Sigmoid colon (tissue), 7 donors: ENCODE measurements around the gene IRGQ. TPM values are rescaled to one million over a fixed set of nuclear protein-coding genes. Genes with fewer than 3 reads are reported as not detected.

Source experiments
- DNase-seq: peaks from one replicate; pipeline ENCODE4 v3.0.0-alpha.2; 2019
- H3K27ac ChIP-seq, 4 donors: fragments of 200-600 bp; sonication (generic); one replicate each; pipeline ENCODE4 v1.5.1; 2016 to 2019; ENCODE audit warnings: mild to moderate bottlenecking in 1 of 4
- H3K27me3 ChIP-seq, 3 donors: fragments of 200-600 bp; sonication (generic); one replicate each; pipeline ENCODE4 v1.5.1; 2019; ENCODE audit warnings: mild to moderate bottlenecking in 1 of 3
- H3K36me3 ChIP-seq, 4 donors: fragments of 200-600 bp; sonication (generic); one replicate each; pipeline ENCODE4 v1.5.1; 2016 to 2019
- H3K4me1 ChIP-seq, 4 donors: fragments of 200-600 bp; sonication (generic); one replicate each; pipeline ENCODE4 v1.5.1; 2017 to 2019
- H3K4me3 ChIP-seq, 4 donors: fragments of 200-600 bp; sonication (generic); one replicate each; pipeline ENCODE4 v1.5.1; 2017 to 2019; ENCODE audit warnings: mild to moderate bottlenecking in 2 of 4, moderate library complexity in 1 of 4
- H3K9me3 ChIP-seq, 4 donors: fragments of 200-600 bp in 3 of 4; sonication (generic) in 3 of 4; one replicate each; pipeline versions ENCODE4 v1.5.1 to v1.6.1; 2013 to 2019
- EP300 ChIP-seq, 4 donors: sonication (generic); formaldehyde crosslinking; IDR thresholded peaks; one replicate each; pipeline ENCODE4 v1.6.1; 2017; ENCODE audit warnings: antibody characterized with exemption in 4 of 4
- POLR2A ChIP-seq, 2 donors: fragments of 450-650 bp; IDR thresholded peaks; one replicate each; pipeline ENCODE4 v1.6.1; 2016; ENCODE audit warnings: antibody characterized with exemption in 2 of 2, mild to moderate bottlenecking in 2 of 2, moderate library complexity in 2 of 2
- POLR2AphosphoS5 ChIP-seq, 4 donors: sonication (generic); formaldehyde crosslinking; IDR thresholded peaks; one replicate each; pipeline ENCODE4 v1.6.1; 2017; ENCODE audit warnings: antibody characterized with exemption in 4 of 4
- WGBS, 2 donors: extraction: QIAGEN DNeasy Blood & Tissue Kit; methylation state at CpG; one replicate each; pipeline ENCODE4 v1.1.7; 2013; 5-methylcytosine and 5-hydroxymethylcytosine counted together
- intact Hi-C: fragments of 100-400 bp; cut with DNase I; formaldehyde crosslinking; loops from one replicate; pipeline ENCODE4 v1.15.1; 2023
- polyA plus RNA-seq, 3 donors: library from polyadenylated mRNA; stranded (reverse); fragments of 200-250 nt; gene quantifications; one replicate each; pipeline ENCODE4 v1.2.3, GENCODE V29; 2013
- total RNA-seq, 4 donors: library from RNA; depleted of rRNA; stranded (reverse); fragments of >200 nt; gene quantifications; one replicate each; pipeline ENCODE4 v1.1.0, GENCODE V29; 2016
- TF ChIP-seq, protein P1 (sequence below), 4 experiments: fragments of 450-650 bp in 3 of 4; fragments of 200-600 bp in 1 of 4; IDR thresholded peaks; one replicate each; pipeline ENCODE4 v1.5.1; 2016 to 2019; ENCODE audit warnings: antibody characterized with exemption in 4 of 4, mild to moderate bottlenecking in 3 of 4, moderate library complexity in 2 of 4
- donor health status: healthy with polysubstance abuse.
- donor health status: Bipolar disorder and iron deficiency.
- donor health status: healthy.

IRGQ gene
- total and polyA plus RNA-seq, 7 donors, result 3.9 to 24.4 (median 13.5) TPM

DNA sequence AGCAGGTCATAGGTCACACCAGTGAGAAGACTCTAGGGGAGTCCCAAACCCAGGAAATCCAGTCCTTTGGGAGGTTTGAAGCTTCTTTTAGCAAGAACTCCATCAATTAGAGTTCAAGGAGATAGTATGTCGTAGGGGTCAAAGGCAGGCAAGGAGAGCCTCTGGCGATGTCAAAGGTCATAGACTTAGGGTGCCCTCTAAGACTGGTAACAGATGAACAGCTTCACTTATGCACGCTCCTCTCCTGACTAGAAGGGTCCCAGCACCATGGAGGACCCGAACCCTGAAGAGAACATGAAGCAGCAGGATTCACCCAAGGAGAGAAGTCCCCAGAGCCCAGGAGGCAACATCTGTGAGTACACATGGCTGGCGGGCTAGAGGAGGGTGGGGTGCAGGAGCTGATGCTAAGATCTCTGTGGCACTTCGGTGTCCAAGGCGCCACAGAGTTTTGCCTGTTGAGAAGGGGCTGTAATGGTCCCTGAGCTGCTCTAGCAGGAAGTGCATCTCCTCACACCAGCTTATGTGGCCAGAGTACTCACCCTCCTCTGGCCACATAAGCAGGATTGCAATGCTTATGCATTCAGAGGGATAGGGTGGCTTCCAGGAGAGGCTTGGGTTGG is 1.0 kb upstream of the IRGQ start:
- TF ChIP-seq POLR2A (IDR thresholded peaks at IDR 0.05) (no peak), POLR2AphosphoS5 (IDR thresholded peaks at IDR 0.05) (no peak), EP300 (IDR thresholded peaks at IDR 0.05) (no peak)
- TF ChIP-seq, protein P1, sequence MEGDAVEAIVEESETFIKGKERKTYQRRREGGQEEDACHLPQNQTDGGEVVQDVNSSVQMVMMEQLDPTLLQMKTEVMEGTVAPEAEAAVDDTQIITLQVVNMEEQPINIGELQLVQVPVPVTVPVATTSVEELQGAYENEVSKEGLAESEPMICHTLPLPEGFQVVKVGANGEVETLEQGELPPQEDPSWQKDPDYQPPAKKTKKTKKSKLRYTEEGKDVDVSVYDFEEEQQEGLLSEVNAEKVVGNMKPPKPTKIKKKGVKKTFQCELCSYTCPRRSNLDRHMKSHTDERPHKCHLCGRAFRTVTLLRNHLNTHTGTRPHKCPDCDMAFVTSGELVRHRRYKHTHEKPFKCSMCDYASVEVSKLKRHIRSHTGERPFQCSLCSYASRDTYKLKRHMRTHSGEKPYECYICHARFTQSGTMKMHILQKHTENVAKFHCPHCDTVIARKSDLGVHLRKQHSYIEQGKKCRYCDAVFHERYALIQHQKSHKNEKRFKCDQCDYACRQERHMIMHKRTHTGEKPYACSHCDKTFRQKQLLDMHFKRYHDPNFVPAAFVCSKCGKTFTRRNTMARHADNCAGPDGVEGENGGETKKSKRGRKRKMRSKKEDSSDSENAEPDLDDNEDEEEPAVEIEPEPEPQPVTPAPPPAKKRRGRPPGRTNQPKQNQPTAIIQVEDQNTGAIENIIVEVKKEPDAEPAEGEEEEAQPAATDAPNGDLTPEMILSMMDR (IDR thresholded peaks at IDR 0.05), result no peak
- peak overlapping the region; percentile 50 to 73 (median 61) for H3K4me3 ChIP-seq
- WGBS, 2 donors, result 16 to 20% methylated on average over 7 of the region's 7 CpGs
- peaks cover 0 to 46% (median 37%) of the 10 kb centered on the region in 4 donors for H3K4me1 ChIP-seq
- no peaks in the 10 kb centered on the region for H3K27me3 ChIP-seq
- intact Hi-C loops, result loop anchor here (1.0 to 5.0 kb wide), 4 partner anchors 22 to 63 kb away; partner anchors contain the start of genes PINLYP, XRCC1 and ZNF428
- peaks cover 16 to 59% (median 23%) of the 10 kb centered on the region in 4 donors for H3K36me3 ChIP-seq
- H3K9me3 ChIP-seq, result no peaks in the 10 kb centered on the region
- peak overlapping the region; percentile 90 to 99 (median 95) for H3K27ac ChIP-seq
- DNase-seq, result no peak

DNA sequence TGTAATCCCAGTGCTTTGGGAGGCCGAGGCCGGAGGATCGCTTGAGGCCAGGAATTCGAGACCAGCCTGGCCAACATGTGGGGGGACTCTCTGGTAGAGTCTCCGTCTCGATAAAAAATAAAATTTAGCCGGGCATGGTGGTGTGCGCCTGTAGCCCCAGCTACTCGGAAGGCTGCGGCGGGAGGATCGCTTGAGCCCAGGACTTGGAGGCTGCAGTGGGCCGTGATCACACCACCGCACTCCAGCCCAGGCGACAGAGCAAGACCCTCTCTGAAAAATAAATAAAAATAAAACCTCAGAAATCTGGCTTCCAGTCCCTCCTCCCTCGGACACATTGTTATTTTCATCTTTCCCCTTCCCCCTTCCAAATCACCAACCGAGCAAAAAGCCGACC is 332 bp downstream of the IRGQ start:
- Histone ChIP-seq H3K27me3 (no peaks in the 10 kb centered on the region), H3K27ac (peak overlapping the region; percentile 90 to 99 (median 95)), H3K4me1 (peaks cover 0 to 46% (median 37%) of the 10 kb centered on the region in 4 donors), H3K9me3 (no peaks in the 10 kb centered on the region), H3K4me3 (peak overlapping the region; percentile 57 to 73 (median 70)), H3K36me3 (peaks cover 16 to 60% (median 29%) of the 10 kb centered on the region in 4 donors)
- intact Hi-C loops, result loop anchor here (5.0 kb wide), 1 partner anchor 47 kb away; no protein-coding TSS in a partner anchor
- TF ChIP-seq, protein P1 (IDR thresholded peaks at IDR 0.05), result no peak
- peak in 1 of 2 donors; percentile 90 for TF ChIP-seq POLR2A (IDR thresholded peaks at IDR 0.05)
- 1% methylated on average over 18 of the region's 18 CpGs for WGBS, 2 donors
- DNase-seq, result peak; percentile 79

DNA sequence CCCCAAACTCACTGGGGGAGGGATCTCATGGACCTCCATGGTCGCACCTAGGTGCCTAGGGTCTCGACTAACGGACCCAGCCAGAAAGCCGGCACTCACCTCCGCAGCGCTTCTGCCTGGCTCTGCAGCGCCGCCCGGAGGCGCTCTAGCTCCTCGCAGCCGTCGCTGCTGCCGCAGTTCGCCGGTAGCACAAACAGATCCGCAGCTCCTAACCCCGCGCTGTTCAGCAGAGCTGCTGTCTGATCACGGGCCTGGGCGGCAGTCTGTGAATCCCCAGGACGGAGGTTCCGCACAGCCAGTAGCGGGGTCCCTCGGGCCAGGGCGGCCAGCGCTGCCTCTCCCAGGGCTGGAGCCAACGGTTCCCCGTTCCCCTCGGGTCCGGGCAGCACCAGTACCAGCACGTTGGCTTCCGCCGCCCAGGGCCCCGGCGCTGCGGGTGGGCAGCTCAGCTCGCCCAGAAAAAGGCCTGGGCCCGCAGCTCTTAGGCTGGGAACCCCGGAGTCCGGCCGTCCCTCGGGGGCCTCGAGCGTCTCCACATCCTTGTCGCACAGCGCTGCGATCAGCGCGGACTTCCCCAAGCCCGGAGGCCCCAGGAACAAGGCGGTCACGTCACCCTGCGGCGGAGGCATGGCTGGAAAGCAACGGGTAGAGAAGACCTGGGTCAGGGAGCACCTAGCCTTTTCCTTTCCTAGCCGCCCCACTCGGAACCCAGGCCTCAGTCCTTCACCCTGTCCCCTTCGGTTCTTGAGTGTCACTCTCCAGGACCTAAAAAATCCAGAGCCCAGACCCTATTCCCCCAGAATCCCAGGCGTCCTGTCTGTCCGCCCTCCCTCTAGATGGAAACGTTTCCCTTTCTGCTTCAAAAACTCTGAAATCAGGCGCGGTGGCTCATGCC is 977 bp downstream of the IRGQ start:
- intact Hi-C loops, result loop anchor here (5.0 kb wide), 1 partner anchor 47 kb away; no protein-coding TSS in a partner anchor
- WGBS, 2 donors, result 1% methylated on average over 64 of the region's 64 CpGs
- no peak for TF ChIP-seq EP300 (IDR thresholded peaks at IDR 0.05)
- TF ChIP-seq, protein P1 (IDR thresholded peaks at IDR 0.05), result peak; percentile 13 to 52 (median 41)
- TF ChIP-seq POLR2AphosphoS5 (IDR thresholded peaks at IDR 0.05), result peak in 1 of 4 donors; percentile 26
- peak overlapping the region; percentile 90 to 99 (median 95) for H3K27ac ChIP-seq
- peak overlapping the region; percentile 57 to 73 (median 70) for H3K4me3 ChIP-seq
- H3K36me3 ChIP-seq, result peaks cover 16 to 60% (median 31%) of the 10 kb centered on the region in 4 donors
- DNase-seq, result peak; percentile 81
- no peaks in the 10 kb centered on the region for H3K9me3 ChIP-seq
- H3K4me1 ChIP-seq, result peaks cover 0 to 46% (median 37%) of the 10 kb centered on the region in 4 donors
- no peaks in the 10 kb centered on the region for H3K27me3 ChIP-seq

DNA sequence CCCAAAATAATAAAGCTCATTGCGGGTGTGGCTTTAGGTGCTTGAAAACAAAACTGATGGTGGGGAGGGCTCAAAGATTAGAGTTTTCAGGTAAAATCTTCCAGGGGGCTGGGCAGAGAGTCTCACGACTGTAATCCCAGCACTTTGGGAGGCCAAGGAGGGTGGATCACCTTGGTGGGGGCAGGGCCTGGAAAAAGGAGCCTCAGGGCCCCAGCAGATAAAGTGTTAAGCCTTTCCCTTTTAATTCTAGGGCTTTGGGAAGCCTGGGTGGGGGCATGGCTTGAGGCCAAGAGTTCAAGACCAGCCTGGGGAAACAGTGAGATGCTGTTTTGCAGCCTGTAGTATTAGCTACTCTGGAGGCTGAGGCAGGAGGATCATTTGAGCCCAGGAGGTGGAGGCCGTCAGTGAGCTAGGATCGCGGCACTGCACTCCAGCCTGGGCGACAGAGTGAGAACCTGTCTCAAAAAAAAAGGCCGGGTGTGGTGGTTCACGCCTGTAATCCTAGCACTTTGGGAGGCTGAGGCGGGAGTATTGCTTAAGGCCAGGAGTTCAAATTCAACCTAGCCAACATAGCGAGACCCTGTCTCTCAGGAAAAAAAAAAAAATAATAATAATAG is 1.7 kb downstream of the IRGQ start:
- DNase-seq, result no peak
- H3K9me3 ChIP-seq, result no peaks in the 10 kb centered on the region
- WGBS, 2 donors, result 84 to 92% methylated on average over 10 of the region's 10 CpGs
- peak overlapping the region in 3 of 4 donors; percentile 57 to 73 (median 72) for H3K4me3 ChIP-seq
- H3K4me1 ChIP-seq, result peaks cover 0 to 46% (median 37%) of the 10 kb centered on the region in 4 donors
- intact Hi-C loops, result no loop called here
- H3K27ac ChIP-seq, result peak overlapping the region; percentile 90 to 99 (median 95)
- no peaks in the 10 kb centered on the region for H3K27me3 ChIP-seq
- TF ChIP-seq POLR2A (IDR thresholded peaks at IDR 0.05) (no peak), POLR2AphosphoS5 (IDR thresholded peaks at IDR 0.05) (no peak), EP300 (IDR thresholded peaks at IDR 0.05) (no peak)
- TF ChIP-seq, protein P1 (IDR thresholded peaks at IDR 0.05), result no peak
- H3K36me3 ChIP-seq, result peaks cover 16 to 60% (median 29%) of the 10 kb centered on the region in 4 donors
